Measurements from ENCODE around the gene ARID1B.

ARID1B gene

GRCh38 chr6:156809446-156810178, 32.4 kb downstream of the ARID1B start:
- H3K27ac ChIP-seq (ENCODE audit: insufficient read depth in 1 of 2, low read depth in 1 of 2, low read length in 2 of 2, poor library complexity in 1 of 2, severe bottlenecking in 2 of 2): peak overlapping the region in 1 of 2 experiments; percentile 36
- H3K4me1 ChIP-seq (ENCODE audit: control extremely low read depth in 1 of 4, control insufficient read depth in 4 of 4, insufficient read depth in 4 of 4, low read length in 3 of 4): peaks cover 5 to 31% (median 16%) of the 10 kb centered on the region in 4 experiments
- DNase-seq: no peak
- 100% methylated on average over 2 of the region's 2 CpGs for WGBS (ENCODE audit: insufficient coverage)
- peaks cover 2 to 11% (median 5%) of the 10 kb centered on the region in 4 experiments for H3K36me3 ChIP-seq (ENCODE audit: control insufficient read depth in 4 of 4, insufficient read depth in 4 of 4, low read length in 3 of 4)
- ChIA-PET CTCF (interaction anchor here (1.2 to 1.5 kb wide), 3 partner anchors 10 to 13 kb away, joined by 3 to 8 read pairs (median 5); no protein-coding TSS in a partner anchor), POLR2A (no interaction called here)
- no peaks in the 10 kb centered on the region for H3K27me3 ChIP-seq (replicated peaks in 2 of 5; ENCODE audit: control insufficient read depth in 4 of 5, insufficient read depth in 5 of 5, low read length in 4 of 5)
- no peak overlapping the region for H3K4me3 ChIP-seq (ENCODE audit: control insufficient read depth in 1 of 7, extremely low read depth in 1 of 7, insufficient read depth in 4 of 7, low read depth in 2 of 7, low read length in 6 of 7)
- peaks cover 0 to 6% (median 0%) of the 10 kb centered on the region in 5 experiments for H3K9me3 ChIP-seq (ENCODE audit: control extremely low read depth in 1 of 5, control insufficient read depth in 4 of 5, insufficient read depth in 2 of 5, low read depth in 1 of 5, low read length in 4 of 5)

GRCh38 chr6:156814036-156814581, 36.9 kb downstream of the ARID1B start:
- Histone ChIP-seq H3K4me1 (ENCODE audit: control extremely low read depth in 1 of 4, control insufficient read depth in 4 of 4, insufficient read depth in 4 of 4, low read length in 3 of 4) (peaks cover 6 to 44% (median 13%) of the 10 kb centered on the region in 4 experiments), H3K36me3 (ENCODE audit: control insufficient read depth in 4 of 4, insufficient read depth in 4 of 4, low read length in 3 of 4) (peaks cover 2 to 11% (median 5%) of the 10 kb centered on the region in 4 experiments), H3K27ac (ENCODE audit: insufficient read depth in 1 of 2, low read depth in 1 of 2, low read length in 2 of 2, poor library complexity in 1 of 2, severe bottlenecking in 2 of 2) (no peak overlapping the region), H3K4me3 (ENCODE audit: control insufficient read depth in 1 of 7, extremely low read depth in 1 of 7, insufficient read depth in 4 of 7, low read depth in 2 of 7, low read length in 6 of 7) (no peak overlapping the region), H3K9me3 (ENCODE audit: control extremely low read depth in 1 of 5, control insufficient read depth in 4 of 5, insufficient read depth in 2 of 5, low read depth in 1 of 5, low read length in 4 of 5) (peaks cover 0 to 6% (median 0%) of the 10 kb centered on the region in 5 experiments), H3K27me3 (replicated peaks in 2 of 5; ENCODE audit: control insufficient read depth in 4 of 5, insufficient read depth in 5 of 5, low read length in 4 of 5) (no peaks in the 10 kb centered on the region)
- 98% methylated on average over 6 of the region's 8 CpGs for WGBS (ENCODE audit: insufficient coverage)
- CTCF ChIA-PET: no interaction called here
- POLR2A ChIA-PET: no interaction called here
- DNase-seq: no peak

GRCh38 chr6:156816505-156816904, 39.3 kb downstream of the ARID1B start:
- no peak overlapping the region for H3K27ac ChIP-seq (ENCODE audit: insufficient read depth in 1 of 2, low read depth in 1 of 2, low read length in 2 of 2, poor library complexity in 1 of 2, severe bottlenecking in 2 of 2)
- ChIA-PET POLR2A (interaction anchor here (0.6 kb wide), 1 partner anchor 31 kb away, joined by 3 read pairs; no protein-coding TSS in a partner anchor), CTCF (no interaction called here)
- no peaks in the 10 kb centered on the region for H3K9me3 ChIP-seq (ENCODE audit: control extremely low read depth in 1 of 5, control insufficient read depth in 4 of 5, insufficient read depth in 2 of 5, low read depth in 1 of 5, low read length in 4 of 5)
- H3K4me3 ChIP-seq (ENCODE audit: control insufficient read depth in 1 of 7, extremely low read depth in 1 of 7, insufficient read depth in 4 of 7, low read depth in 2 of 7, low read length in 6 of 7): no peak overlapping the region
- 73% methylated on average over 4 of the region's 7 CpGs for WGBS (ENCODE audit: insufficient coverage)
- H3K4me1 ChIP-seq (ENCODE audit: control extremely low read depth in 1 of 4, control insufficient read depth in 4 of 4, insufficient read depth in 4 of 4, low read length in 3 of 4): peaks cover 5 to 47% (median 16%) of the 10 kb centered on the region in 4 experiments
- DNase-seq: peak in 2 of 3 donors; percentile 33 to 46
- peaks cover 0 to 4% (median 1%) of the 10 kb centered on the region in 4 experiments for H3K36me3 ChIP-seq (ENCODE audit: control insufficient read depth in 4 of 4, insufficient read depth in 4 of 4, low read length in 3 of 4)
- H3K27me3 ChIP-seq (replicated peaks in 2 of 5; ENCODE audit: control insufficient read depth in 4 of 5, insufficient read depth in 5 of 5, low read length in 4 of 5): no peaks in the 10 kb centered on the region

- no peak for DNase-seq
- ChIA-PET CTCF (interaction anchor here (0.6 to 2.2 kb wide), 10 partner anchors 10 to 806 kb away, joined by 3 to 8 read pairs (median 4); no protein-coding TSS in a partner anchor), POLR2A (no interaction called here)
- no peak overlapping the region for H3K4me3 ChIP-seq (ENCODE audit: control insufficient read depth in 1 of 7, extremely low read depth in 1 of 7, insufficient read depth in 4 of 7, low read depth in 2 of 7, low read length in 6 of 7)
- H3K27ac ChIP-seq (ENCODE audit: insufficient read depth in 1 of 2, low read depth in 1 of 2, low read length in 2 of 2, poor library complexity in 1 of 2, severe bottlenecking in 2 of 2): no peak overlapping the region
- 92% methylated on average over 2 of the region's 3 CpGs for WGBS (ENCODE audit: insufficient coverage)
- no peaks in the 10 kb centered on the region for H3K27me3 ChIP-seq (replicated peaks in 2 of 5; ENCODE audit: control insufficient read depth in 4 of 5, insufficient read depth in 5 of 5, low read length in 4 of 5)
- H3K36me3 ChIP-seq (ENCODE audit: control insufficient read depth in 4 of 4, insufficient read depth in 4 of 4, low read length in 3 of 4): peaks cover 2 to 9% (median 5%) of the 10 kb centered on the region in 4 experiments
- peaks cover 5 to 63% (median 23%) of the 10 kb centered on the region in 4 experiments for H3K4me1 ChIP-seq (ENCODE audit: control extremely low read depth in 1 of 4, control insufficient read depth in 4 of 4, insufficient read depth in 4 of 4, low read length in 3 of 4)
- H3K9me3 ChIP-seq (ENCODE audit: control extremely low read depth in 1 of 5, control insufficient read depth in 4 of 5, insufficient read depth in 2 of 5, low read depth in 1 of 5, low read length in 4 of 5): no peaks in the 10 kb centered on the region
Observed at GRCh38 chr6:156820089-156820798, 43.1 kb downstream of the ARID1B start.

GRCh38 chr6:156821707-156822106, 44.5 kb downstream of the ARID1B start:
- no peaks in the 10 kb centered on the region for H3K9me3 ChIP-seq (ENCODE audit: control extremely low read depth in 1 of 5, control insufficient read depth in 4 of 5, insufficient read depth in 2 of 5, low read depth in 1 of 5, low read length in 4 of 5)
- H3K27ac ChIP-seq (ENCODE audit: insufficient read depth in 1 of 2, low read depth in 1 of 2, low read length in 2 of 2, poor library complexity in 1 of 2, severe bottlenecking in 2 of 2): no peak overlapping the region
- peaks cover 5 to 57% (median 18%) of the 10 kb centered on the region in 4 experiments for H3K4me1 ChIP-seq (ENCODE audit: control extremely low read depth in 1 of 4, control insufficient read depth in 4 of 4, insufficient read depth in 4 of 4, low read length in 3 of 4)
- no CpG with 5 or more reads among the region's 2 CpGs for WGBS (ENCODE audit: insufficient coverage)
- H3K36me3 ChIP-seq (ENCODE audit: control insufficient read depth in 4 of 4, insufficient read depth in 4 of 4, low read length in 3 of 4): peaks cover 2 to 15% (median 10%) of the 10 kb centered on the region in 4 experiments
- no peak for DNase-seq
- no peak overlapping the region for H3K4me3 ChIP-seq (ENCODE audit: control insufficient read depth in 1 of 7, extremely low read depth in 1 of 7, insufficient read depth in 4 of 7, low read depth in 2 of 7, low read length in 6 of 7)
- no peaks in the 10 kb centered on the region for H3K27me3 ChIP-seq (replicated peaks in 2 of 5; ENCODE audit: control insufficient read depth in 4 of 5, insufficient read depth in 5 of 5, low read length in 4 of 5)
- CTCF ChIA-PET: no interaction called here
- POLR2A ChIA-PET: no interaction called here

- no peak for DNase-seq
- Histone ChIP-seq H3K4me1 (ENCODE audit: control extremely low read depth in 1 of 4, control insufficient read depth in 4 of 4, insufficient read depth in 4 of 4, low read length in 3 of 4) (peaks cover 5 to 55% (median 18%) of the 10 kb centered on the region in 4 experiments), H3K4me3 (ENCODE audit: control insufficient read depth in 1 of 7, extremely low read depth in 1 of 7, insufficient read depth in 4 of 7, low read depth in 2 of 7, low read length in 6 of 7) (no peak overlapping the region), H3K9me3 (ENCODE audit: control extremely low read depth in 1 of 5, control insufficient read depth in 4 of 5, insufficient read depth in 2 of 5, low read depth in 1 of 5, low read length in 4 of 5) (no peaks in the 10 kb centered on the region), H3K27me3 (replicated peaks in 2 of 5; ENCODE audit: control insufficient read depth in 4 of 5, insufficient read depth in 5 of 5, low read length in 4 of 5) (no peaks in the 10 kb centered on the region), H3K36me3 (ENCODE audit: control insufficient read depth in 4 of 4, insufficient read depth in 4 of 4, low read length in 3 of 4) (peaks cover 4 to 22% (median 12%) of the 10 kb centered on the region in 4 experiments), H3K27ac (ENCODE audit: insufficient read depth in 1 of 2, low read depth in 1 of 2, low read length in 2 of 2, poor library complexity in 1 of 2, severe bottlenecking in 2 of 2) (no peak overlapping the region)
- 82% methylated on average over 9 of the region's 14 CpGs for WGBS (ENCODE audit: insufficient coverage)
- ChIA-PET POLR2A (no interaction called here), CTCF (no interaction called here)
Observed at GRCh38 chr6:156822747-156823206, 45.6 kb downstream of the ARID1B start.
